HCT116 (cell line): Measurements from ENCODE around the gene SSRP1. TPM values are rescaled to one million over a fixed set of nuclear protein-coding genes. Genes with fewer than 3 reads are reported as not detected.

Experiments used
- ATAC-seq: fragments of 200-7000 bp; cut with Tn5 transposase; 2 replicates; pipeline ENCODE4 v1.9.1; 2020; ENCODE audit warnings: mild to moderate bottlenecking, moderate library complexity
- BruUV-seq: library from RNA; stranded (reverse); fragments of 400-500 nt; replicated peaks from 2 replicates; lab custom pipeline; 2021; lab: Mats Ljungman, UMichigan
- CTCF ChIA-PET: fragments of 300-600 bp; sonication (Branson Sonifier 250); formaldehyde crosslinking; loops from one replicate; lab custom pipeline; 2021; ENCODE audit warnings: antibody characterized with exemption; lab: Charles Lee
- POLR2A ChIA-PET: fragments of 300-600, 350-600 bp; sonication (Branson Sonifier 250); formaldehyde crosslinking; loops from one replicate; lab custom pipeline; 2021; ENCODE audit warnings: antibody characterized with exemption; lab: Charles Lee
- RAD21 ChIA-PET, 2 experiments: fragments of 300-600 bp; sonication (Branson Sonifier 250); formaldehyde crosslinking; loops; one replicate each; lab custom pipeline; 2023; ENCODE audit warnings: low total read pairs in 2 of 2; ENCODE audit not compliant: uncharacterized antibody in 2 of 2, unreplicated experiment in 2 of 2, low non-redundant PET in 1 of 2; lab: Charles Lee
- DNase-seq: peaks from one replicate; pipeline ENCODE4 v3.0.0-alpha.2; 2010; ENCODE audit warnings: low read depth, low spot score
- H2AFZ ChIP-seq: fragments of 200-600 bp; shearing (Covaris generic), sonication (generic); 2 replicates; pipeline ENCODE4 v1.6.1; 2017; ENCODE audit warnings: low read depth, mixed run types, mixed read lengths, antibody characterized with exemption, low read length; ENCODE audit not compliant: poor library complexity, severe bottlenecking
- H3K27ac ChIP-seq: 2 replicates; pipeline ENCODE4 v1.5.1; 2012; ENCODE audit warnings: low read depth, low read length
- H3K27me3 ChIP-seq: fragments of 200-600 bp; sonication (generic); 2 replicates; pipeline ENCODE4 v1.6.1; 2016; ENCODE audit warnings: mixed run types, low read length, mixed read lengths; ENCODE audit not compliant: insufficient read depth
- H3K36me3 ChIP-seq, 2 experiments: fragments of 200-500 bp in 1 of 2; fragments of 200-600 bp in 1 of 2; sonication (Bioruptor generic) in 1 of 2; sonication (generic) in 1 of 2; 2 replicates each; pipeline versions ENCODE4 v1.5.1 to v1.6.1; 2014 to 2016; ENCODE audit warnings: low read length in 2 of 2, inconsistent platforms in 1 of 2, mixed read lengths in 1 of 2, mixed run types in 1 of 2; ENCODE audit not compliant: insufficient read depth in 2 of 2, control insufficient read depth in 1 of 2
- H3K4me1 ChIP-seq, 2 experiments: fragments of 200-600 bp in 1 of 2; sonication (generic) in 1 of 2; 2 replicates each; pipeline versions ENCODE4 v1.5.1 to v1.6.1; 2012 to 2017; ENCODE audit warnings: low read length in 2 of 2, inconsistent platforms in 1 of 2, mild to moderate bottlenecking in 1 of 2, mixed read lengths in 1 of 2, mixed run types in 1 of 2, moderate library complexity in 1 of 2; ENCODE audit not compliant: insufficient read depth in 2 of 2, control insufficient read depth in 1 of 2
- H3K4me2 ChIP-seq: fragments of 200-600 bp; sonication (generic); 2 replicates; pipeline ENCODE4 v1.6.1; 2017; ENCODE audit warnings: mixed run types, low read length, mixed read lengths
- H3K4me3 ChIP-seq, 2 experiments: fragments of 200-600 bp in 1 of 2; sonication (generic) in 1 of 2; replicated peaks in 1 of 2; 2 replicates each; pipeline ENCODE4 v1.5.1; 2011 to 2016; ENCODE audit warnings: low read length in 2 of 2, control low read depth in 1 of 2, low read depth in 1 of 2, mild to moderate bottlenecking in 1 of 2, mixed read lengths in 1 of 2, mixed run types in 1 of 2
- H3K79me2 ChIP-seq: fragments of 200-600 bp; sonication (generic); 2 replicates; pipeline ENCODE4 v1.6.1; 2017; ENCODE audit warnings: mild to moderate bottlenecking, mixed run types, low read length, moderate library complexity, mixed read lengths; ENCODE audit not compliant: insufficient read depth
- H3K9ac ChIP-seq: fragments of 200-600 bp; sonication (generic); 2 replicates; pipeline ENCODE4 v1.6.1; 2016; ENCODE audit warnings: low read length, mixed read lengths
- H3K9me2 ChIP-seq: fragments of 200-600 bp; sonication (generic), shearing (Covaris generic); 2 replicates; pipeline ENCODE4 v1.6.1; 2017; ENCODE audit warnings: mixed run types, mild to moderate bottlenecking, moderate library complexity; ENCODE audit not compliant: insufficient read depth
- H3K9me3 ChIP-seq, 2 experiments: fragments of 200-500 bp in 1 of 2; fragments of 200-600 bp in 1 of 2; sonication (Bioruptor generic) in 1 of 2; sonication (generic) in 1 of 2; 2 replicates each; pipeline ENCODE4 v1.6.1; 2014 to 2017; ENCODE audit warnings: low read length in 2 of 2, mixed read lengths in 2 of 2, inconsistent platforms in 1 of 2, low read depth in 1 of 2, mild to moderate bottlenecking in 1 of 2, mixed run types in 1 of 2, moderate library complexity in 1 of 2; ENCODE audit not compliant: control insufficient read depth in 1 of 2, insufficient read depth in 1 of 2
- H4K20me1 ChIP-seq: fragments of 200-600 bp; sonication (generic), shearing (Covaris generic); 2 replicates; pipeline ENCODE4 v1.6.1; 2017; ENCODE audit warnings: mixed run types, mild to moderate bottlenecking, moderate library complexity; ENCODE audit not compliant: insufficient read depth
- CBX3 ChIP-seq: IDR thresholded peaks from 2 replicates; pipeline ENCODE4 v1.6.1; 2012; ENCODE audit warnings: low read depth
- CTCF ChIP-seq, 3 experiments: fragments of 200-600 bp in 1 of 3; sonication (generic) in 1 of 3; IDR thresholded peaks in 2 of 3; conservative IDR thresholded peaks in 1 of 3; 2 replicates each; pipeline ENCODE4 v1.5.1; 2012 to 2017; ENCODE audit warnings: low read depth in 2 of 3, low read length in 2 of 3, antibody characterized with exemption in 1 of 3, borderline replicate concordance in 1 of 3, control low read depth in 1 of 3, mild to moderate bottlenecking in 1 of 3, mixed read lengths in 1 of 3, mixed run types in 1 of 3, moderate library complexity in 1 of 3; ENCODE audit not compliant: insufficient read depth in 1 of 3
- ELF1 ChIP-seq: IDR thresholded peaks from 2 replicates; pipeline ENCODE4 v1.6.1; 2012; ENCODE audit warnings: low read depth, borderline replicate concordance
- EZH2 ChIP-seq: fragments of 200-600 bp; sonication (generic); IDR thresholded peaks from 2 replicates; pipeline ENCODE4 v1.6.1; 2017; ENCODE audit warnings: antibody characterized with exemption, mixed run types
- JUND ChIP-seq: IDR thresholded peaks from 2 replicates; pipeline ENCODE4 v1.6.1; 2012
- POLR2A ChIP-seq: IDR thresholded peaks from 2 replicates; pipeline ENCODE4 v1.7.0; 2011; ENCODE audit warnings: borderline replicate concordance; ENCODE audit not compliant: insufficient read depth, insufficient read length; ENCODE audit errors: extremely low read depth
- POLR2AphosphoS5 ChIP-seq: IDR thresholded peaks from 2 replicates; pipeline ENCODE4 v1.6.1; 2011; ENCODE audit warnings: mild to moderate bottlenecking, low read depth, low read length, moderate library complexity
- REST ChIP-seq: IDR thresholded peaks from 2 replicates; pipeline ENCODE4 v1.6.1; 2012; ENCODE audit warnings: low read depth
- SP1 ChIP-seq: IDR thresholded peaks from 2 replicates; pipeline ENCODE4 v1.6.1; 2012; ENCODE audit warnings: low read depth
- SRF ChIP-seq: IDR thresholded peaks from 2 replicates; pipeline ENCODE4 v1.6.1; 2012; ENCODE audit warnings: low read depth
- intact Hi-C: fragments of 100-400 bp; cut with micrococcal nuclease; formaldehyde crosslinking; loops from 2 replicates; pipeline ENCODE4 v1.10.0; 2022
- total RNA-seq: library from RNA; stranded (reverse); gene quantifications from one replicate; pipeline ENCODE4 v1.2.1, GENCODE V29; 2021; ENCODE audit not compliant: unreplicated experiment

Gene SSRP1
- total RNA-seq, 1 experiment from 2014 or later, result 260 TPM

DNA sequence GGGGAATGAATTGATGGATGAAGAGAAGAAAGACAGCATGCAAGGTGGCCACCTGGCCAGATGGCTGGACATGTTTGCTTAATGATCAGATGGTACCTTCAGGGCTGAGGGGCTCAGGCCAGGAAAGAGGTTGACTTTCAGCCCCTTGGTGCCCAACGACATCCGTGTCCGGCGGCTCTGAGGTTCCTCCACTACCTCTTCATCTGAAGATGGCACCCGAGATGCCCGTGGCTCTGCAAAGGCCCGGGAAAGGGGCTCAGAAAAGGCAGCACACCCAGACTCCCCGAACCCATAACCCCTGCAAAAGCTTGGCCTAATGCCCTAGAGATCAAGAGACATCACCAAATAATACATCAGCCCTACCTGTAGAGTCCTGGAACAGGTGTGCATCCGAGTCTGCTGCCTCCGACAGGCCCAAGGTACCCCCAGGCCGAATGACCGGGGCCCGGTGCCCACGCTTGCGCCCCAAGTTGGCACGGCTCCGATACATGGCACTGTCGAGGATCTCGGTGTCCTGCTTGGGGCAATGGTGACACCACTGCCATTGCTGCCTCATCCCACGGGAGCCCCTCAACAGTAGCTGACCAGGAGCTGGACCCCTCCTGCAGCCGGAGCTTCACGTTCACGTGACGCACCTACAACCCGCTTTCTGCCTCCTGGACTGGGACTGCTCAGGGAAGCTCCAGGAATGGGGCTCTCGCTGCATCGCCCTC is 33.8 kb downstream of the SSRP1 start:
- POLR2A ChIA-PET, result no interaction called here
- Histone ChIP-seq H3K9me2 (no peaks in the 10 kb centered on the region), H3K36me3 (peaks cover 10 to 26% of the 10 kb centered on the region in 2 experiments; a peak in 3 of 4 replicates), H3K27me3 (no peaks in the 10 kb centered on the region), H3K9me3 (no peaks in the 10 kb centered on the region; a peak in 1 of 4 replicates), H4K20me1 (no peaks in the 10 kb centered on the region), H3K9ac (no peak overlapping the region), H3K4me1 (no peaks in the 10 kb centered on the region; a peak in 1 of 4 replicates), H3K4me2 (no peak overlapping the region), H2AFZ (no peak overlapping the region), H3K27ac (no peak overlapping the region), H3K4me3 (no peak overlapping the region), H3K79me2 (no peaks in the 10 kb centered on the region)
- BruUV-seq, result no TSS peak
- intact Hi-C loops, result no loop called here
- DNase-seq (no peak), ATAC-seq (no peak)
- TF ChIP-seq REST (no peak), EZH2 (no peak), SP1 (no peak), ELF1 (no peak), CBX3 (no peak), POLR2AphosphoS5 (no peak), SRF (no peak), CTCF (IDR thresholded peaks at IDR 0.05 in 2 of 3, conservative IDR thresholded peaks at IDR 0.05 in 1 of 3; ENCODE audit: borderline replicate concordance in 1 of 3, insufficient read depth in 1 of 3, low read depth in 2 of 3, low read length in 2 of 3) (no peak), JUND (no peak), POLR2A (no peak)
- CTCF ChIA-PET, result no interaction called here
- RAD21 ChIA-PET, result no interaction called here
